Endothelial cell of umbilical vein (primary cell): ENCODE data around the gene USB1. TPM values are rescaled to one million over a fixed set of nuclear protein-coding genes. Genes with fewer than 3 reads are reported as not detected.

ENCODE experiments used
- BruUV-seq: library from RNA; stranded (reverse); fragments of 400-500 nt; replicated peaks from 2 replicates; lab custom pipeline; 2021; lab: Mats Ljungman, UMichigan
- CTCF ChIA-PET: fragments of 300-600, 350-600 bp; sonication (Branson Sonifier 250); formaldehyde crosslinking; loops from one replicate; lab custom pipeline; 2021; ENCODE audit warnings: antibody characterized with exemption, inconsistent platforms; lab: Charles Lee
- POLR2A ChIA-PET: fragments of 300-600, 350-600 bp; sonication (Branson Sonifier 250); formaldehyde crosslinking; loops from one replicate; lab custom pipeline; 2021; ENCODE audit warnings: antibody characterized with exemption, inconsistent platforms; lab: Charles Lee
- DNase-seq: peaks from one replicate; pipeline ENCODE4 v3.0.0-alpha.2; 2011; ENCODE audit warnings: low read depth, low spot score
- FAIRE-seq: peaks from 2 replicates; lab custom pipeline; 2011; peaks lifted over from hg19 to GRCh38; lab: Jason Lieb, UNC
- H2AFZ ChIP-seq: 2 replicates; pipeline ENCODE4 v1.6.0; 2012; ENCODE audit warnings: low read depth, low read length, control low read depth, inconsistent platforms
- H3K27ac ChIP-seq: 2 replicates; pipeline ENCODE4 v1.5.1; 2011; ENCODE audit warnings: low read depth, mild to moderate bottlenecking, control low read depth, low read length, moderate library complexity; ENCODE audit not compliant: insufficient read depth
- H3K27me3 ChIP-seq, 2 experiments: 2 replicates each; pipeline versions ENCODE4 v1.6.0 to v1.6.1; 2011; ENCODE audit warnings: low read length in 2 of 2, mixed read lengths in 1 of 2; ENCODE audit not compliant: control insufficient read depth in 2 of 2, insufficient read depth in 2 of 2
- H3K36me3 ChIP-seq, 2 experiments: 2 replicates in 1 of 2; 3 replicates in 1 of 2; pipeline ENCODE4 v1.5.1; 2011; ENCODE audit warnings: low read length in 2 of 2, mild to moderate bottlenecking in 1 of 2, moderate library complexity in 1 of 2; ENCODE audit not compliant: control insufficient read depth in 2 of 2, insufficient read depth in 2 of 2; ENCODE audit errors: extremely low read depth in 1 of 2
- H3K4me1 ChIP-seq: 3 replicates; pipeline ENCODE4 v1.5.1; 2011; ENCODE audit warnings: mild to moderate bottlenecking, low read length; ENCODE audit not compliant: control insufficient read depth, insufficient read depth; ENCODE audit errors: extremely low read depth
- H3K4me2 ChIP-seq: 2 replicates; pipeline ENCODE4 v1.6.1; 2011; ENCODE audit warnings: low read length, control low read depth, mixed read lengths; ENCODE audit not compliant: insufficient read depth
- H3K4me3 ChIP-seq, 3 experiments: fragments of 200-600 bp in 1 of 3; sonication (generic), shearing (Covaris generic) in 1 of 3; replicated peaks in 1 of 3; 2 replicates each; pipeline ENCODE4 v1.5.1; 2011 to 2016; ENCODE audit warnings: control low read depth in 3 of 3, low read length in 3 of 3, mild to moderate bottlenecking in 2 of 3, inconsistent platforms in 1 of 3, low read depth in 1 of 3, moderate library complexity in 1 of 3; ENCODE audit not compliant: insufficient read depth in 1 of 3
- H3K79me2 ChIP-seq: 2 replicates; pipeline ENCODE4 v1.6.0; 2012; ENCODE audit warnings: low read length, inconsistent platforms; ENCODE audit not compliant: control insufficient read depth, insufficient read depth
- H3K9ac ChIP-seq: replicated peaks from 2 replicates; pipeline ENCODE3; 2011; ENCODE audit warnings: low read length, control low read depth; ENCODE audit not compliant: insufficient read depth; ENCODE audit errors: extremely low read depth
- H3K9me1 ChIP-seq: replicated peaks from 3 replicates; pipeline ENCODE4 v1.6.0; 2011; ENCODE audit warnings: mild to moderate bottlenecking, low read length; ENCODE audit not compliant: control insufficient read depth, insufficient read depth; ENCODE audit errors: extremely low read depth
- H3K9me3 ChIP-seq: replicated peaks from 2 replicates; pipeline ENCODE4 v1.5.1; 2012; ENCODE audit warnings: low read length, inconsistent platforms; ENCODE audit not compliant: control insufficient read depth, insufficient read depth
- H4K20me1 ChIP-seq: replicated peaks from 2 replicates; pipeline ENCODE3; 2011; ENCODE audit warnings: mild to moderate bottlenecking, low read length; ENCODE audit not compliant: control insufficient read depth, insufficient read depth; ENCODE audit errors: extremely low read depth
- EZH2 ChIP-seq: IDR thresholded peaks from 2 replicates; pipeline ENCODE4 v1.6.1; 2012; ENCODE audit warnings: borderline replicate concordance, low read depth, mild to moderate bottlenecking, moderate library complexity, low read length, inconsistent platforms; ENCODE audit not compliant: severe bottlenecking
- FOS ChIP-seq: IDR thresholded peaks from 2 replicates; pipeline ENCODE4 v1.6.1; 2011; ENCODE audit warnings: mild to moderate bottlenecking, low read length, moderate library complexity, borderline replicate concordance; ENCODE audit not compliant: insufficient read depth
- GATA2 ChIP-seq: IDR thresholded peaks from 2 replicates; pipeline ENCODE4 v1.7.0; 2011; ENCODE audit warnings: low read depth, mild to moderate bottlenecking, moderate library complexity, mixed read lengths, low read length; ENCODE audit not compliant: insufficient read length, insufficient read depth
- JUN ChIP-seq: IDR thresholded peaks from 2 replicates; pipeline ENCODE4 v1.6.1; 2011; ENCODE audit warnings: borderline replicate concordance, low read depth; ENCODE audit not compliant: insufficient read length, insufficient read depth
- MYC ChIP-seq: IDR thresholded peaks from one replicate; pipeline ENCODE4 v1.6.1; 2011; ENCODE audit warnings: mild to moderate bottlenecking, low read depth, low read length
- POLR2A ChIP-seq: IDR thresholded peaks from 2 replicates; pipeline ENCODE4 v1.6.1; 2012; ENCODE audit warnings: low read depth, mild to moderate bottlenecking, control low read depth, low read length
- POLR2AphosphoS5 ChIP-seq: IDR thresholded peaks from 2 replicates; pipeline ENCODE4 v1.6.1; 2012; ENCODE audit warnings: low read depth, mild to moderate bottlenecking, control low read depth, low read length, moderate library complexity; ENCODE audit not compliant: insufficient read depth
- dilution Hi-C: fragments of 300-500 bp; cut with MboI; formaldehyde crosslinking; loops from one replicate; pipeline ENCODE4 v1.15.0; 2019; ENCODE audit warnings: low sequenced_read_pairs; ENCODE audit not compliant: extremely low pct_ligation_motif_present
- intact Hi-C: fragments of 100-400 bp; cut with micrococcal nuclease; formaldehyde crosslinking; loops from one replicate; pipeline ENCODE4 v1.10.0; 2022
- polyA plus RNA-seq, 4 experiments: library from polyadenylated mRNA; depleted of rRNA in 3 of 4; stranded (reverse) in 3 of 4; unstranded in 1 of 4; fragments of >200 nt; gene quantifications; 2 replicates each; pipeline versions ENCODE4 v1.2.1 to v1.2.3, GENCODE V29; 2011 to 2012; ENCODE audit warnings: missing spikeins in 1 of 4
- total RNA-seq: library from RNA; stranded (reverse); gene quantifications from 2 replicates; pipeline ENCODE4 v1.2.3, GENCODE V29; 2021
- TF ChIP-seq, protein P1 (sequence below), 2 donors: IDR thresholded peaks; 1 replicate in 1 of 2; 2 replicates in 1 of 2; pipeline ENCODE4 v1.5.1; 2011; ENCODE audit warnings: low read length in 2 of 2, mild to moderate bottlenecking in 2 of 2, moderate library complexity in 2 of 2, control low read depth in 1 of 2, inconsistent platforms in 1 of 2, low read depth in 1 of 2; ENCODE audit not compliant: insufficient read depth in 1 of 2; ENCODE audit errors: extremely low read depth in 1 of 2
- TF ChIP-seq, protein P2 (sequence below): IDR thresholded peaks from 2 replicates; pipeline ENCODE4 v1.6.1; 2011; ENCODE audit not compliant: insufficient read depth, insufficient read length

USB1 gene
- total and polyA plus RNA-seq, 2 donors (not counting 3 experiments of a cell fraction or from before 2014, with no cell fraction given), result 64.6 to 83.8 TPM

DNA sequence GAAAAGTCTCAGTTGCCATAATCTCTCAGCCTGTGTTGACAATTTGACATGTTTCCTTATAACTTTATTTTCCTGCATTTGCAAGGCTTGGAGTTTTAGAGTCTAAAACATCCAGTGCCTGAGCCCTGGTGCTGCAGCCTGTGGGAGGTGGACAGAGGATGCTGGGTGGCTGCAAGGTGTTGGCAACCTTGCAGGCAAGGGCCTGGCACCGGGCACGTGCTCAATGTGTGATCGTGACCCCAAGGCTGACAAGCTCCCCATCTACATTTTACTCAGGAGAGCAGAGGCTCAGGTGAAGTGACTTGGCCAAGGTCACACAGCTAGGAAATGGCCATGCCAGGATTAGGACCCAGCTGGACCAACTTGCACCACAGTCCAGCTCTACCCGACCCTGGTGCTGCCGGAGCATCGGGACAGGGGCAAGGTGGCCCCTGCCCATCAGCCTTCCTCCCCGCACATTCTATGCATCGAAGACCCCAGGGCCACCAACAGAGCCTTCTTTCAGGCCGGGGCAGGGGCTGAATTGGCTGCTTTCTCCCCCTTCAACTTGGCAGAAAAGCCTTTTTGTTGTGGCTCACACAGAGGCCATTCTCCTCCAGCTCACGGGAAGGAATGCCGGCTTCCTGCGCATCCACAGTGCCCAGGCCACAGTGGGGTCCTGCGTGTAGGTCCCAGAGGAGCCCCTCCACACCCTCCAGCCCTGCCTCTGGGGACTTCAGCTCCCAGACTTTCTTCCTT is 47.5 kb downstream of the USB1 start:
- no peaks in the 10 kb centered on the region for H3K27me3 ChIP-seq
- dilution Hi-C loops (no loop called here), intact Hi-C loops (no loop called here)
- no peak overlapping the region for H3K27ac ChIP-seq
- no peaks in the 10 kb centered on the region for H3K36me3 ChIP-seq
- H4K20me1 ChIP-seq, result no peaks in the 10 kb centered on the region
- FAIRE-seq (no peak), DNase-seq (no peak)
- no peak overlapping the region for H3K4me3 ChIP-seq
- no peaks in the 10 kb centered on the region for H3K9me3 ChIP-seq
- ChIA-PET POLR2A (no interaction called here), CTCF (interaction anchor here (1.4 kb wide), 3 partner anchors 21 to 79 kb away, joined by 3 to 4 read pairs (median 3); no protein-coding TSS in a partner anchor)
- H3K9me1 ChIP-seq, result no peaks in the 10 kb centered on the region
- no peak overlapping the region for H3K9ac ChIP-seq
- TF ChIP-seq JUN, result no peak
- TF ChIP-seq FOS, result no peak
- no peak for TF ChIP-seq GATA2
- TF ChIP-seq, protein P1, sequence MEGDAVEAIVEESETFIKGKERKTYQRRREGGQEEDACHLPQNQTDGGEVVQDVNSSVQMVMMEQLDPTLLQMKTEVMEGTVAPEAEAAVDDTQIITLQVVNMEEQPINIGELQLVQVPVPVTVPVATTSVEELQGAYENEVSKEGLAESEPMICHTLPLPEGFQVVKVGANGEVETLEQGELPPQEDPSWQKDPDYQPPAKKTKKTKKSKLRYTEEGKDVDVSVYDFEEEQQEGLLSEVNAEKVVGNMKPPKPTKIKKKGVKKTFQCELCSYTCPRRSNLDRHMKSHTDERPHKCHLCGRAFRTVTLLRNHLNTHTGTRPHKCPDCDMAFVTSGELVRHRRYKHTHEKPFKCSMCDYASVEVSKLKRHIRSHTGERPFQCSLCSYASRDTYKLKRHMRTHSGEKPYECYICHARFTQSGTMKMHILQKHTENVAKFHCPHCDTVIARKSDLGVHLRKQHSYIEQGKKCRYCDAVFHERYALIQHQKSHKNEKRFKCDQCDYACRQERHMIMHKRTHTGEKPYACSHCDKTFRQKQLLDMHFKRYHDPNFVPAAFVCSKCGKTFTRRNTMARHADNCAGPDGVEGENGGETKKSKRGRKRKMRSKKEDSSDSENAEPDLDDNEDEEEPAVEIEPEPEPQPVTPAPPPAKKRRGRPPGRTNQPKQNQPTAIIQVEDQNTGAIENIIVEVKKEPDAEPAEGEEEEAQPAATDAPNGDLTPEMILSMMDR (IDR thresholded peaks at IDR 0.05; ENCODE audit: extremely low read depth in 1 of 2, insufficient read depth in 1 of 2, low read depth in 1 of 2, low read length in 2 of 2), result no peak
- TF ChIP-seq POLR2A, result no peak
- no peak for TF ChIP-seq EZH2
- TF ChIP-seq POLR2AphosphoS5, result no peak
- TF ChIP-seq, protein P2, sequence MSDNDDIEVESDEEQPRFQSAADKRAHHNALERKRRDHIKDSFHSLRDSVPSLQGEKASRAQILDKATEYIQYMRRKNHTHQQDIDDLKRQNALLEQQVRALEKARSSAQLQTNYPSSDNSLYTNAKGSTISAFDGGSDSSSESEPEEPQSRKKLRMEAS, result no peak
- no peak for TF ChIP-seq MYC
- no peak overlapping the region for H2AFZ ChIP-seq
- no peaks in the 10 kb centered on the region for H3K4me1 ChIP-seq
- BruUV-seq, result no TSS peak
- no peaks in the 10 kb centered on the region for H3K79me2 ChIP-seq
- H3K4me2 ChIP-seq, result no peak overlapping the region
